ENCODE data around the gene BMP6. TPM values are rescaled to one million over a fixed set of nuclear protein-coding genes. Genes with fewer than 3 reads are reported as not detected.

The BMP6 gene
- total RNA-seq (2014; rRNA removed; shearing (Covaris generic)) (0.10 and 0.38 TPM in 2 replicates), total RNA-seq (2022) (0.94 and 1.1 TPM in 2 replicates), Bru-seq, nascent RNA (percentile 31 among the genes with signal in this experiment), BruChase-seq, experiment 1, labeled RNA remaining after a 6-hour chase (percentile 26 among the genes with signal in this experiment), BruChase-seq, experiment 2, labeled RNA remaining after a 2-hour chase (percentile 27 among the genes with signal in this experiment)
- long read RNA-seq, partial matches to known transcripts = 0 of 2 reads
- long read RNA-seq, other reads (novel, unspliced or antisense) = 2 of 2 reads

DNA sequence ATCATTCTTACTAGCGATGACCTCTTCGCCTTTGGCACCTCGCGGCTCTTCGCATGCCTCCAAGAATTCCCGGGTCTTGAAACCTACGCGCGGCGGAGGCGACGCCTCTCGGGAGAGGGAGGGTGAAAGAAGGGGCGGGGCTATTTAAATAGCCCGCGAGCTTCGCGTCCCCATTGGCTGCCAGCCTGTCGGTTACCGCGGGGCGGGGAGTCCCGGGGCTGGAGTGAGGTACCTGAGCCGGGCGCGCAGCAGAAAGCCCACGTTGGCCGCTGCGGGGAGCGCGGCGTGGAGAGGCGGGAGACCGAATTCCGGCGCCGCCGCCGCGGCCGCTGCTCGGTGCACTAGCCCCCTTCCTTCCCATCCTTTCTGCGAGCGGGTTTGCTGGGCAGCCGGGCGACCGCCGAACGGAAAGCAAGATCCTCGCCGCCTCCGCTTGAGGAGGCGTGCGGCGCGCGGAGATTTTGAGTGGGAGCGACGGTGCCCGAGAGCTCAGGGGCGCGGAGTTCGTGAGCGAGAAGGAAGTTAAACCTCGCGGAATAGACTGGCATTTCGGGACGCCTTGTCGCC lies at the start of gene BMP6:
TSS of gene BMP6 (plus strand) at position 251 of the 567 bp plus-strand sequence. CDS start 857 bp downstream, outside the sequence.
- POLR2A ChIA-PET = interaction anchor here (0.6 to 1.4 kb wide), 2 partner anchors 84 to 151 kb away, joined by 3 read pairs; no protein-coding TSS in a partner anchor
- TF ChIP-seq EZH2phosphoT487 (IDR thresholded peaks at IDR 0.05; ENCODE audit: borderline replicate concordance, low read depth, low read length) (no peak), CTCF (conservative IDR thresholded peaks at IDR 0.05; ENCODE audit: low read length) (no peak)
- Histone ChIP-seq H3K9me3 (ENCODE audit: low read length) (no peaks in the 10 kb centered on the region), H3K36me3 (ENCODE audit: insufficient read depth, low read length) (no peaks in the 10 kb centered on the region), H3K27ac (ENCODE audit: low read depth, low read length, poor library complexity, severe bottlenecking) (no peak within 1 kb of the TSS), H2AFZ (ENCODE audit: low read length) (peak within 1 kb of the TSS; percentile 52), H3K4me2 (ENCODE audit: low read length) (peak within 1 kb of the TSS; percentile 78), H3K79me2 (ENCODE audit: insufficient read depth, low read depth, low read length) (no peaks in the 10 kb centered on the region), H3K4me3 (ENCODE audit: low read depth, low read length, poor library complexity, severe bottlenecking) (peak within 1 kb of the TSS; percentile 64), H3K9me2 (ENCODE audit: insufficient read depth, low read length) (no peaks in the 10 kb centered on the region), H4K20me1 (ENCODE audit: insufficient read depth, low read length) (no peaks in the 10 kb centered on the region), H3K4me1 (ENCODE audit: insufficient read depth, low read length, poor library complexity, severe bottlenecking) (peaks cover 19% of the 10 kb centered on the region)
- peak; percentile 69 for DNase-seq (ENCODE audit: low spot score)
- intact Hi-C loops (cut with micrococcal nuclease; ENCODE audit: unreplicated experiment) = loop anchor here (2.0 kb wide), 1 partner anchor 173 kb away; no protein-coding TSS in a partner anchor
- no TSS peak for BruUV-seq (replicated peaks)
- CTCF ChIA-PET (ENCODE audit: unreplicated experiment) = interaction anchor here (1.2 kb wide), 1 partner anchor 266 kb away, joined by 3 read pairs; no protein-coding TSS in a partner anchor

DNA sequence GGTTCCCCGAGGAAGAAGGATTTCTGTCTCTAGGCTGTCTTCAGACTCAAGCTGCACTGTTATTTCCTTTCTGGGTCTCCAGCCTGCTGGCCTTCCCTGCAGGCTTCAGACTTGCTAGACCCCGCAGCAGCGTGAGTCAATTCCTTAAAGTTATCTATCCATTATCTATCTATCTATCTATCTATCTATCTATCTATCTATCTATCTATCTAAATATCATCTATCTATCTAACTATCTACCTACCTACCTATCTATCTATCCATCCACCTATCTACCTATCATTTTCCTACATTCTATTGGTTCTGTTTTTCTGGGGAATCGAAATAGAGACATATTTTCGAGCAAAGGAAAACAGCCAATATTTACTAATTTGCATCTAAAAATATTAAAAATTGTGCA lies 48.7 kb upstream of the BMP6 start:
- Histone ChIP-seq H3K27ac (ENCODE audit: low read depth, low read length, poor library complexity, severe bottlenecking) (no peak overlapping the region), H3K4me2 (ENCODE audit: low read length) (no peak overlapping the region), H3K4me3 (ENCODE audit: low read depth, low read length, poor library complexity, severe bottlenecking) (no peak overlapping the region), H2AFZ (ENCODE audit: low read length) (no peak overlapping the region), H4K20me1 (ENCODE audit: insufficient read depth, low read length) (no peaks in the 10 kb centered on the region), H3K4me1 (ENCODE audit: insufficient read depth, low read length, poor library complexity, severe bottlenecking) (no peaks in the 10 kb centered on the region), H3K9me2 (ENCODE audit: insufficient read depth, low read length) (no peaks in the 10 kb centered on the region), H3K79me2 (ENCODE audit: insufficient read depth, low read depth, low read length) (no peaks in the 10 kb centered on the region), H3K36me3 (ENCODE audit: insufficient read depth, low read length) (no peaks in the 10 kb centered on the region), H3K9me3 (ENCODE audit: low read length) (no peaks in the 10 kb centered on the region)
- no peak for DNase-seq (ENCODE audit: low spot score)
- CTCF ChIA-PET (ENCODE audit: unreplicated experiment) = no interaction called here
- BruUV-seq (replicated peaks) = no TSS peak
- POLR2A ChIA-PET = no interaction called here
- intact Hi-C loops (cut with micrococcal nuclease; ENCODE audit: unreplicated experiment) = no loop called here
- TF ChIP-seq EZH2phosphoT487 (IDR thresholded peaks at IDR 0.05; ENCODE audit: borderline replicate concordance, low read depth, low read length) (no peak), CTCF (conservative IDR thresholded peaks at IDR 0.05; ENCODE audit: low read length) (no peak)

All from OCI-LY7 (cell line).